ENCODE measurements around the gene CHAD. TPM values are rescaled to one million over a fixed set of nuclear protein-coding genes. Genes with fewer than 3 reads are reported as not detected.

CHAD gene
- total RNA-seq, 1 experiment from 2014 or later, result not detected

DNA sequence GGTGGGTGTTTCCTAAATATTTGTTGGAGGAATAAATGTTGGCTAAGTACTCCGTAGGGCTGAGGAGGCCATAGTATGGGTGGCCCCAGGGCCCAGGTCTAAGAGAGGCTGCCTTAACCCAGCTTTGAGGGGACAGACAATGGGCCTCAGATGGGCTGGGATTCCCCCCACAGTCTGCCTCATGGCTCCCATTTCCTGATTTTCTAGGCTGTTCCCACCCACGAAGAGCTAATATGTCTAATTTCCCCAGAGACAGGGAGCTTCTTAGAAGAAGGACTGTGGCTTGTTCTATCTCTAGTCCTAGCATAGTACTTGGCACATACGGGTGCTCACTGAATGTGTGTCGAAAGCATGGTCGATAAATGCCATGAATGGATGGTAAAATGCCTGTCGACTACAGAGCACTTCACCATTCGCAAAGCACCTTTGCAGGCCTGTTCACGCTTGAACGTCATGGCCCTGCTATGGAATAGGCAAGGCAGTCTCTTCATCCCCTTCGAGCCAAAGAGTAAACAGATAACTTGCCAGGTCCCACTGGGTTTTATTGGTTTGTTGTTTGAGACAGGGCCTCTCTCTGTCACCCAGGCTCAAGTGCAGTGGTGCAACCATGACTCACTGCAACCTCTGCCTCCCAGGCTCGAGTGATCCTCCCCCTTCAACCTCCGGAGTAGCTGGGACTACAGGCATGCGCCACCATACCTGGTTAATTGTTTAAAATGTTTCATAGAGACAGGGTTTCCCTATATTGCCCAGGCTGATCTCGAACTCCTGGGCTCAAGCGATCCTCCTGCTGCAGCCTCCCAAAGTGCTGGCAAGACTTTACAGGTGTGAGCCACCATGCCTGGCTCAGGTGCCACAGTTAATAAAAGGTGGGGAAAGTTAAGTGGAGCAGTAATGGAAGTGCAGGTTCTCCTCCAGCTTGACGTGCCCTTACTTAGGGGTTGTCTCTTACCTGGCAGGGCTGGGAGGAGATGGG, 9.7 kb downstream of the CHAD start:
- peak; percentile 67 for DNase-seq (ENCODE audit: low spot score)

DNA sequence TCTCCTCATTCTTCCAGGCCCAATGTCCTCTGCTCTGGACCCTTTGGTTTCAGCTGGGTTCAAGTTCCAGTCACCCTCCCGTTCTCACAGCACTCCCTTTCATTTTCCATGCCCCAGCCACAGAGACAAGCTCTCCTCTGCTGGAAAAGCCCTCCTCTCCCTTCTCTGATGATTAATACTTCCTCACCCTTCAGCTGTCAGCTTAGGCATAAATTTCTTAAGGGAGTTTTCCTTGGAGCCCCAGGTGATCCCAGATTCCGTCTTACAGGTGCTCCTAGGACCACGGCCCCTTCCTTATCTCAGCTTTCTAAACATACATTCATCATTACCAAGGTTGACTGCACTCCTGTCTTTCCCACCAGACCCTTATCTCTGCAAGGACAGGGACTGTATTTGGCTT, 10.4 kb downstream of the CHAD start:
- no peak for DNase-seq (ENCODE audit: low spot score)

DNA sequence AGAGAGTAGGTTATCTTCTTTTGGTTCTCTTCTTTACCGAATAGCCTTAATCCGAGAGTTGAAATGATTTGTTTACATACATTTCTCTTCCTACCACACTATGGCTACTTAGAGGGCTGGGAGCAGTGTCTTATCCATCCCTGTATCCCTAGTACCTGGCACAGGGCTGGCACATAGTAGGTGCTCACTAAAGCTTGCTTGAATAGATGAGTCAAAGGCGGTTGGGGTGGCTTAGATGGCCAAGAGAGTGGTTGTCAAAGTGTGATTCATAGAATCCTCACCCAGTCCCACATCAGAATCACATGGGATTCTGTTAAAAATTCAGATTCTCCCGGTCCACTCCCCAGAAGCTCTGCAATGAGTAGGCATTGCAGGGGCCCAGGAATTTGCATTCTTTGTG, 11.1 kb downstream of the CHAD start:
- DNase-seq (ENCODE audit: low spot score), result no peak

DNA sequence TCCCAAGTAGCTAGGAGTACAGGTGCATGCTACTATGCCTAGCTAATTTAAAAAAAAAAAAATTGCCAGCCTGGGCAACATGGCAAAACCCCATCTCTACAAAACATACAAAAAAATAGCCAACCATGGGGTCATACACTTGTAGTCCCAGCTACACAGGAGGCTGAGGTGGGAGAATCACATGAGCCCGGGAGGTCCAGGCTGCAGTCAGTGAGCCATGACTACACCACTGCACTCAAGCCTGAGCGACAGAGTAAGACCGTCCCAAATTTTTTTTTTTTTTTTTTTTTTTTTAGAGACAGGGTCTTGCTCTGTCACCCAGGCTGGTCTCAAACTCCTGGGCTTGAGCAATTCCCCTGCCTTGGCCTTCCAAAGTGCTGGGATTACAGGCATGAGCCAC, 14.8 kb downstream of the CHAD start:
- DNase-seq (ENCODE audit: low spot score), result no peak

DNA sequence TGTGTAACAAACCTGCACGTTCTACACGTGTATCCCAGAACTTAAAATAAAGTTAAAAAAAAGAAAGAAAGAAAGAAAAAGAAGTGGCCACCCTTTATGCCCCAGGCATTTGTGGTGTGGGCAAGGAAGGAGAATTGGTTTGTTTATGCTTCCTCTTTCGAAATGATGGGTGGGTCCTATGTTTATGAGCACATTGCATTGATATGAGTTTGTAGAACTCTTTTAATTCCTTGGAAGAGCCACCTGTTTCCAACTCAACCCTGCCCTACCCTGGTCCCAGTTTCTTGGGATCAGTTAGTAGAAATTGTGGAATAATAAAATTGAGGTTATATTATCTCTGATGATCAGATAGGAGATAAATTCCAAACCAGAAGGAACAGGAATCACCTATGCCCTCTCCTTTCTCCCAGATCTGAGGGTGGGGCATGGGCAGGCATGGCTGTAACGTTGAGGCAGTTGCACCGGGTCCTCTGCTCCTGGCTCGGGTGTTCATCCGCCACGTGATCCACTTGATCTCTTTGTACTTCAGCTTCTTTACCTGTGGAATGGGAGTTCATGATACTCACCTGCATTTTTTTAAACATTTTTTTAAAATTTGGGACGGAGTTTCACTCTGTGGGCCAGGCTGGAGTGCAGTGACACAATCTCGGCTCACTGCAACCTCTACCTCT, 15.9 kb downstream of the CHAD start:
- peak; percentile 76 for DNase-seq (ENCODE audit: low spot score)

DNA sequence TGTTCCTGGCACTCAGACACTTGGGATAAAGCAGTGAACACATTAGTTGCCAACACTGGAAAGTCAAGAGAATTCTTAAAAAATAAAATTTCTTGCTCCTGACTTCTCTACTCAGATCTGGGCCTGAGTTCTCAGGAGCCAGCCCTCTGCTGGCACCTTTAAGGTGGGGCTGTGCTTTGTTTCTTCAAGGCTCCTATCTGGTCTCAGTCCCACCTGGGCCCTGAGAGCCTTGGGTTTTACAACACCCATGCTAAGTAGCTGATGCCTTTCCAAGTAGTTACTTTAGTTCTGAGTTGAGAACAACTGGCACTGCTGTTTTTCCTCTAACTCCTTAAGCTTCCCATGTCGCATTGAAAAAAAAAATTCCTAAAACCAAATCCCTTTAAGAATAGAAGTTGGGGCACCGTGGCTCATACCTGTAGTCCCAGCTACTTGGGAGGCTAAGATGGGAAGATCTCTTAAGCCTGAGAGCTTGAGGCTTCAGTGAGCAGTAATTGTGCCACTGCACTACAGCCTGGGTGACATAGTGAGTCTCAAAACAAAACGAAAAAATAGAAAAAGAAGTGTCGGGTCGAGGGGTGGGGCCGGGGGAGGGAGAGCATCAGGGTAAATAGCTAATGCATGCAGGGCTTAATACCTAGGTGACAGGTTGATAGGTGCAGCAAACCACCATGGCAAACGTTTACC, 16.6 kb downstream of the CHAD start:
- peak; percentile 42 for DNase-seq (ENCODE audit: low spot score)

DNA sequence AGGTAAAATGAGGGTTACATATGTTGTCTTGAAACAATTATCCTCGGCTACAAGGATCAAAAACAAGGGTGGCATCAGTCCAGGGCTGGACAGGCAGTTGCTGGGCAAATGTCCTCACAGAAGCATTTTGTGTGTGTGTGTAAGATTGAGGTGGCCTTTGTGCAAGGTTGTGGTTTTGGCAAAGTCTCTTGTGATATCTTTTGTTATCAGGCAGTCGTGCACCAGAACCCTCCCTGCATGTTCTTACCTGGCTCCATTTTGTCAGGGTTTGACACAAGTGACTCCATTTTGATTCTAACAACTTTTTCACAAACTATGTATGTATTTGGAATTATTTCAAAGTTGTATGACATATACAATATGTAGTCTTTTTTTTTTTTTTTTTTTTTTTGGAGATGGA, 20.0 kb downstream of the CHAD start:
- DNase-seq (ENCODE audit: low spot score), result no peak

DNA sequence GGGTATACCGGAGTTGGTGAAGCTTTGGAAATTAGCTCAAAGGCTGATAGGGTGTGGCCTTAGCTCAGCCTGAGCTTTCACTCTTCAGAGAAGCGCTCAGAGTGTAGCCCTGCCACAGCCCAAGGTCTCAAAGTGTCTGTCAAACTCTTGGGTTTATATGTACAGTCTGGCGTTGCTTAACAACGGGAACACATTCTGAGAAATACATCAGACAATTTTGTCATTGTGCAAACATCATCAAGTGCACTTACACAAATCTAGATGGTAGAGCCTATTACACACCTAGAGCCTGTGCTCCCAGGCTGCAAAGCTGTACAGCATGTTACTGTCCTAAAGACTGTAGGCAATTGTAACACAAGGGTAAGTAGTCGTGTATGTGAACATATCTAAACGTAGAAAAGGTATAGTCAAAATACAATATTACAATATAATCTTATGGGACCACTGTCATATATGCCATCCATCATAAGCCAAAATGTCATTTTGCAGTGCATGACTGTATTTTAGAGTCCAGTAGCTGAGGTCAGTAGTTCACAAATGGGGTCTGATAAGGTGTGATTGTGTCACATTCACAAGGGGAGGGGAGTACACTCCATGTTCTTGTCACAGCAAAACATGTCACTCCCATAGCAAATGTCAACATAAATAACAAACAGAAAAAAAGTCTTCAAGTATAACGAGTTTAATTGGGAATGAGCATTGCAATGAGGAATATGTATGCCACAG, 20.6 kb downstream of the CHAD start:
- DNase-seq (ENCODE audit: low spot score), result no peak

DNA sequence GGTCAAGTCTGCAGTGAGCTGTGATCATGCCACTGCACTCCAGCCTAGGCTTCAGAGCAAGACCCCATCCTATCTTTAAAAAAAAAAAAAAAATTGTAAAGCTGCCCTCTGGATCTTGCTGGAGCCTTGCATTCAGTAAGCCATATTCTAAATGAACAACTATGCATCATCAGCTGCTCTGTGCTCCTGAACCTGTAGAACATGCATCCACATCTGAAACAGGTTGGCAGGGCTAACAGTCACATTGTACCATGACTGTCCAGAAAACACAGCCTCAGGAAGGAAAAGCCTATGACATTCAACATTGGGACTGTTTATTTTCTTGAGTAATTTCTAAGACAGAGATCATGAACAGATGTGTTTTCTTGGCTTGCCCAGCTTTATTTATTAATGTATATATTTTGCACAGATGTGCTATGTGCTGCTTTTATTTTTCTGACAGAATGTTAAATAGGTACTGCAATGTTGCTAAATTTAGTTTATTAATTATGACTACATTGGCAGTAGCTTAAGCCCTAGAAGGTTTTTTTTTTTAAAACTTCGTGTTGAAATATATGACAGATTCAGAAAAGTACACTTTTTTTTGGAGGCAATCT, 22.9 kb downstream of the CHAD start:
- DNase-seq (ENCODE audit: low spot score), result no peak

DNA sequence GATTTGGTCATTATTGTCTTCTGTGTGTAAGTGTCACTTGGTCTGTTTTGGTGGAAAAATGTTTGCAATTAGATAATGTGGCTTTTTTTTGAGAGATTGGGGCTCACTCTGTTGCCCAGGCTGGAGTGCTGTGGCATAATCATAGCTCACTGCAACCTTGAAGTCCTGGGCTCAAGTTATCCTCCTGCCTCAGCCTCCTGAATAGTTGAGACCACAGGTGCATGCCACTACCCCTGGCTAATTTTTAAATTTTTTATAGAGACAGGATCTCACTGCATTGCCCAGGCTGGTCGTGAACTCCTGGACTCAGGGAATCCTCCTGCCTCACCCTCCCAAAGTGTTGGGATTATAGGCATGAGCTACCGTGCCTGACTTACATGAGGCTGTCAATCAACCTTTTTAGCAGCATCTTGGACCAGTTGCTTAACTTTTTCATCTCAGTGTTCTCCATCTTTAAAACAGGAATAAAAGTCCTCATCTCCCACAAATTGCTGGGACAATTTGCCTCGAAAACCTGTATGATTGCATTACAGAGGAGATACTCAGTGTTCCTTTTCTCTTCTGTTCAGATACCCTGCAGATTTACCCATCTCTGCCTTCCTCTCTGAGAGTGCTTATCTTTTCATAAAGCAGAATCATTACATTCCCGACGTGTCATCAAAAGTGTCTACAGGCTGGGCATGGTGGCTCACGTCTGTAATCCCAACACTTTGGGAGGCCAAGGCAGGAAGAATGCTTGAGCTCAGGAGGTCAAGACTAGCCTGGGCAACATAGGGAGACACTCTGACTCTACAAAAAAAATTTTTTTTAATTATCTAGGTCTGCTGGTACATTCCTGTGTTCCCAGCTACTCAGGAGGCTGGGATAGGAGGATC, 23.6 kb downstream of the CHAD start:
- no peak for DNase-seq (ENCODE audit: low spot score)

DNA sequence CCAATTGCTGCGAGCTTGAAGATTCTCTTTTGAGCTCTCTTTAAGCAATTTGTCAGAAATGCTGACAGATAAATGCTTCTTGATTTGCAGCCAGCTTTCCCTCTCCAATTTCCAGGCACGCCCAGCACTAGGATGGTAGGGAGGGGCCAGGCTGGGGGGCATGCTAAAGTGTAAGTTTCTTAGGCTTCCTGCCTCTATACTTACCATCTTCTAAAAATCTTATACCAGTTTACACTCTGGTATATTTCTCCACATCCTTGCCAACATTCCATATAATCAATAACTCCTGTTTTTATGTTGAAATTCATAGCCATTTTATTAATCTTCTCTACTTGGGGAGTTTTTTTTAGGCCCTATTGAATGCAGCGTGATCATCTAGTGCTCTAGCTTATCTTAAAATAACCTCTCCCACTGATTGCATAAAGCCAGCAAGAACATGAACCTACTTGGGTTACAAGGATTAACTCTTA, 25.1 kb downstream of the CHAD start:
- DNase-seq (ENCODE audit: low spot score), result no peak

DNA sequence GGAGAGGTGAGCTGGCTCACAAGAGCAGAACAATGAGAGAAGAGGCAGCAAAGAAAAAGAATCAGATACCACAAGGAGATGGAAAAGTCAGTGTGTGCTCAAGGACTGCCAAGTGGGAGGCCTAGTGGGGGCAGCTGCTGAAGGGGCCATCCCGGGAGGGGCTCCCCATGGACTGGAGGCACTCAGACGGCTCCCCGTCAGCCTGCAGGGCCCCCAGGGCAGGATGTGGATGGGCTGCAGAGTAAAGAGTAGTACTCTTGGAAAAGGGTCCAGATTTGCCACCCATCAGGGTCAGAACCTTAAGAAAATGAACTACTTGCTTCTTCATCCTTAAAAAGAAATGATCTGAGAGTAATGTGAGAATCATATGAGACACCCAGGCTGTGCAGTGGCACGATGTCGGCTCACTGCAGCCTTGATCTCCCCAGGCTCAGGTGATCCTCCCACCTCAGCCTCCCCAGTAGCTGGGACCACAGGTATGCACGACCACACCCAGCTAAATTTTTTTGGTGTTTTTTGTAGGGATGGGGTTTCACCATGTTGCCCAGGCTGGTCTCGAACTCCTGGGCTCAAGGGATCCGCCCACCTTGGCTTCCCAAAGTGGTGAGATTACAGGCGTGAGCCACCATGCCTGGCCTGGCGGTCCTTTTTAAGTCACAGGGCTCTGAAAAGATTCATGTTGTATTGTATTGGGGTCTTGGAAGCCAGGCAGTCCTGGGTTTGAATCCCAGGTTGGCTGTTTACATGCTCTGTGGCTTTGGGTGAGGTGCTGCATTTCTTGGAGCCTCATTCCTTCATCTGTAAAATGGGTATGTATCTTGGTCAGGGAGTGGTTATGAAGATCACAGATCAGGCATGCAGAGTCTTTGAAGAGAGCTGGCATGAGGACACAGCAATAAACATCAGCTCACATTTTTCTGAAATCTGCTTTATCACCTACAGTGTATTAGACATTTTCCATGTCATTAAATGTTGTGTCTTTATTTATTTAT, 27.5 kb downstream of the CHAD start:
- no peak for DNase-seq (ENCODE audit: low spot score)

DNA sequence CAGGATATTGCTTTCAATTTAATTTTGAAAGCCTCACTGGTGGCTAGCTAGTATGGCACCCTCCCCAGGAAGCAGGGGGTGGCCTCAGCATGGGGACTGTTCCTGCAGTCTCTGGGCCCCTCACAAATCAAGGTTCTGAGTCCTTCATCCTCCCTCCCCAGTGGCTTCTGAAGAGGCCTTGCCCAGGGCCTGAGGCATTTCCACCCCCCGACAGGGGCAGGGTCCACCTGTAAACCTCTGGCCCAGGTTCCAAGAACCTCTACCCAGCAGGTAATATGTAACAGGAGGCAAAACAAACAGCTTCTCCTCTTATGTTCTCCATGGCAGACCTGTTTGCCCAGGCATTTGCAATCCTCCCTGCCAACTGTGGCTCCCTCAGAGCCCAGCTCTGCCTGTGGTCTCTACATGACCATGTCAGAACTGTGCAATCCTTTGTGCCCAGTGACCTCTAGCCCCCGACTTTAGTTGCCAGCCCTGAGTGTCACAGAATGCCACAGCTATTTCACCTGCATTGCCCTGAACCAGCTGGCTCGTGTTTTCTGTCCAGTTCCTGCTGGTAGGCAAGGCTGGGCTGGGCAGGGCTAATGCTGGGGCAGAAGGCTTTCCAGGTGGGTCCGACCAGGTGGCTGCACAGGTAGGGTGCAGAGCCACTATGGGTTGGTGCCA, 28.4 kb downstream of the CHAD start:
- DNase-seq (ENCODE audit: low spot score), result peak; percentile 42

DNA sequence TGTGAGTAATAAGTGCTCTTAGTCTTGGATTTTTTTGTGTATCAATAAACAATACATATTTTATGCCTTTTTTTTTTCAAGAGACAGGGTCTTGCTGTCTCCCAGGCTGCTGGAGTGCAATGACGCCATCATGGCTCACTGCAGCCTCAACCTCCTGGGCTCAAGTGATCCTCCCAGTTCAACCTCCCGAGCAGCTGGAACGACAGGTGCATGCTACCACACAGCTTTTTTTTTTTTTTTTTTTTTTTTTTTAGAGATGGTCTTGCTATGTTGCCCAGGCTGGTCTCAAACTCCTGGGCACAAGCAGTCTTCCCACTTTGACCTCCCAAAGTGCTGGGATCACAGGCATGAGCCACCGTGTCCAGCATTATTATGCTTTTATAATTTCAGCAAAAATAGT, 29.7 kb downstream of the CHAD start:
- no peak for DNase-seq (ENCODE audit: low spot score)

DNA sequence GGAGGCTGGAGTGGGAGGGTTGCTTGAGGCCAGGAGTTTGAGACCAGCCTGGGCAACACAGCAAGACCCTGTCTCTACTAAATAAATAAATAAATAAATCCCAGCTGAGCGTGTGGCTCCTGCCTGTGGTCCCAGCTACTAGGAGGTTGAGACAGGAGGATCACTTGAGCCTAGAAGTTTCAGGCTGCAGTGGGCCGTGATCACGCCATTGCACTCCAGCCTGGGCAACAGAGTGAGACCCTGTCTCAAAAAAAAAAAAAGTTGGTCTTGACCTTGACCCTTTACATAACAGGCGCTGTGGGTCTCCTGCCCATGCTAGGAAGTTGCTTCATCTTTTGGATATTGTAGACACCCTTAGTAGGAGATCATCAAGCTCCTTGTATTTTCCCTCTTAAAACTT, 31.3 kb downstream of the CHAD start:
- DNase-seq (ENCODE audit: low spot score), result no peak

DNA sequence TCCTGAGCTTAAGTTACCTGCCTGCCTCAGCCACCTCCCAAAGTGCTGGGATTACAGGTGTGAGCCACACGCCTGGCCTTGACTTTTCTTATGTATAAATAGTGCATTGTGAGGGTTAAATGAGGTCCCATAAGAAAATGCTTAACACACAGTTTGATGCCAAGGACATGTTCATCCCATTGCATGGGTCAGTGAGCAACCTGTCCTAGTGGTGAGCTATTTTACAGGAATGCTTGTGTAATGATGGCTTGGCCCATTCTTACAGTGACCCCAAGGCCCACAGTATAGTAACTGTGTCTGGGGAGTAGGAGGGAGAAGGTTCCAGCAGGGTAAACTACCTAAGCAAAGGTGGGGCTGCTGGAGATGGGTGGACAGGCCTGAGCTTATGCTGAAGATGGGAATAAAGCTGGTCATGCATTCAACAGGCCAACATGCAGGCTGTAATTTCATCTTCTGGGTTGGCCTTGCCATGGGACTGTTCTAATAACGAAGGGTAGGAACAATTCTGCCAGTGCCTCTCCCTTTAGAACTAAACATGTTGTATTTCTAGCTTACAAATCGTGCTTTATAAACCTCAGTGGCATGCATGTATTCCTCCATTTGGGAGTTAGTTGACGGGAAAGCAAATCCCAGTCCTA, 36.4 kb downstream of the CHAD start:
- no peak for DNase-seq (ENCODE audit: low spot score)

DNA sequence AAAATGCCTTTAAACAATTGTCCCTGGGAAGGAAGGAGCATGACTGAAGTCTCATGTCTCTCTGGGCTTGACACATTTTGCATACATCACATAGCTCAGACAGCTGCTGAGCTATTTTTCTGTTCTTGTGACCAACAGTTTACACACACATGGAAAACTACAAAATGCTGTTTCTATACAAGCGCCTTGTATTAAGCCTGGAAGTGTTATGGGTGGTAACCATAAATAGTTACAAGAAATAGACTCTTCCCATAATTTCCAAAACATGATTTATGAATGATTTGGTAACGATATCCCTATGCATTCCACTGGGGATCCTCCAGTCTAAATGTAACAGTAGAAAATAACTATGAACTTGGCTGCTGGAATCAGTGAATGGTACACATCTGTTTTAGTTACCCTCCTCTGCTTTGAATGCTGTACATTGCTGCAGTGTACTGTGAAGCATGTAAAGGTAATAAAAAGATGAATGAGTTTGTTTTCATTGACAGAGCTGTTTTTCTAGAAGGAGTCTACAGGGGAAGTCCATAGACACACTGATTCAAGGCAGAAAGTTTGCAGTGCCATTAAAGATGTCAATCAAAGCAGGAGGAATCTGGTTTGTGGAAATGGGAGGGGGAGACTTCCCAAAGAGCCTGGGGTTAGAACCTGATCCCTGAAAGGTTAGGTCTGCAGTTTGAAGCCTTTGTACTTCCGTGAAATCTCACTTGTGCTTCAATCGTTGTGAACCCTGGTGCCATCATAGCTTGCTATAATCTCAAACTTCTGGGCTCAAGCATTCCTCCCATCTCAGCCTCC, 37.7 kb downstream of the CHAD start:
- no peak for DNase-seq (ENCODE audit: low spot score)

Data from HT-29 (cell line).